Spleen (tissue), 11 donors: ENCODE results near the gene BFSP1. TPM values are rescaled to one million over a fixed set of nuclear protein-coding genes. Genes with fewer than 3 reads are reported as not detected.

Source experiments
- DNase-seq: peaks from one replicate; pipeline ENCODE4 v3.0.0-alpha.2; 2020
- H3K27ac ChIP-seq, 8 donors: fragments of 200-600 bp; sonication (generic) in 7 of 8; 1 replicate in 4 of 8; 2 replicates in 4 of 8; pipeline versions ENCODE4 v1.5.0 to v1.8.0; 2016 to 2021; ENCODE audit warnings: inconsistent platforms in 4 of 8, mild to moderate bottlenecking in 4 of 8, moderate library complexity in 1 of 8
- H3K27me3 ChIP-seq, 7 donors: fragments of 200-600 bp; sonication (generic) in 6 of 7; replicated peaks in 1 of 7; 1 replicate in 4 of 7; 2 replicates in 3 of 7; pipeline versions ENCODE4 v1.5.0 to v1.8.0; 2016 to 2021; ENCODE audit warnings: inconsistent platforms in 3 of 7, mild to moderate bottlenecking in 1 of 7
- H3K36me3 ChIP-seq, 6 donors: fragments of 200-600 bp; sonication (generic) in 5 of 6; 1 replicate in 4 of 6; 2 replicates in 2 of 6; pipeline versions ENCODE4 v1.5.0 to v1.8.0; 2016 to 2021; ENCODE audit warnings: inconsistent platforms in 2 of 6
- H3K4me1 ChIP-seq, 6 donors: fragments of 200-600 bp; sonication (generic) in 5 of 6; 1 replicate in 3 of 6; 2 replicates in 3 of 6; pipeline versions ENCODE4 v1.5.0 to v1.8.0; 2016 to 2021; ENCODE audit warnings: inconsistent platforms in 3 of 6
- H3K4me3 ChIP-seq, 8 donors: fragments of 200-600 bp; sonication (generic) in 7 of 8; 1 replicate in 4 of 8; 2 replicates in 4 of 8; pipeline versions ENCODE4 v1.5.0 to v1.8.0; 2016 to 2021; ENCODE audit warnings: inconsistent platforms in 4 of 8, mild to moderate bottlenecking in 4 of 8, moderate library complexity in 2 of 8
- H3K9me3 ChIP-seq, 8 donors: fragments of 200-600 bp; sonication (generic) in 7 of 8; 1 replicate in 4 of 8; 2 replicates in 4 of 8; pipeline versions ENCODE4 v1.5.0 to v1.8.0; 2016 to 2021; ENCODE audit warnings: inconsistent platforms in 4 of 8
- POLR2A ChIP-seq, 3 donors: fragments of 450-650 bp; IDR thresholded peaks; one replicate each; pipeline ENCODE4 v1.5.1; 2017; ENCODE audit warnings: antibody characterized with exemption in 3 of 3, mild to moderate bottlenecking in 1 of 3
- POLR2AphosphoS5 ChIP-seq, 3 donors: sonication (generic); formaldehyde crosslinking; IDR thresholded peaks; one replicate each; pipeline ENCODE4 v1.5.1; 2017; ENCODE audit warnings: antibody characterized with exemption in 3 of 3
- WGBS, 5 donors: extraction: QIAGEN DNeasy Blood & Tissue Kit in 3 of 5; methylation state at CpG; one replicate each; pipeline versions ENCODE4 v1.1.5 to v1.1.7; 2013 to 2018; 5-methylcytosine and 5-hydroxymethylcytosine counted together
- intact Hi-C: fragments of 100-400 bp; cut with DNase I; formaldehyde crosslinking; loops from one replicate; pipeline ENCODE4 v1.15.0; 2023; ENCODE audit warnings: low total_unique reads
- polyA plus RNA-seq, 3 donors: library from polyadenylated mRNA; stranded (reverse); fragments of 200-250 nt; gene quantifications; one replicate each; pipeline ENCODE4 v1.2.1, GENCODE V29; 2013
- total RNA-seq, 7 donors: library from RNA; depleted of rRNA in 3 of 7; stranded (reverse); fragments of >200 nt in 3 of 7; fragmentation: NEBNext Ultra II Directional in 4 of 7; extraction: Animal tissue kit (Norgen Biotek cat#: 25700) in 4 of 7; gene quantifications; one replicate each; pipeline versions ENCODE4 v1.1.0 to v1.2.1, GENCODE V29; 2016 to 2021
- TF ChIP-seq, protein P1 (sequence below), 11 experiments: fragments of 200-600 bp in 7 of 11; fragments of 450-650 bp in 4 of 11; sonication (generic) in 4 of 11; IDR thresholded peaks in 8 of 11; conservative IDR thresholded peaks in 3 of 11; 1 replicate in 7 of 11; 2 replicates in 4 of 11; pipeline versions ENCODE4 v1.4.0 to v1.8.0; 2016 to 2021; ENCODE audit warnings: antibody characterized with exemption in 11 of 11, inconsistent platforms in 4 of 11, mild to moderate bottlenecking in 1 of 11
- donor health status: healthy with polysubstance abuse.
- donor health status: DM: no; HTN: no; CAD: no; lungs with moderate emphysema.
- donor health status: DM: no; HTN: no; CAD: no.
- donor health status: Bipolar disorder and iron deficiency.
- donor health status: healthy.
- donor health status: DM: no; HTN: no; CAD: no.
- donor health status: DM: yes; HTN: yes; CAD: no.

BFSP1 gene
- total and polyA plus RNA-seq, 10 donors = 0.13 to 0.86 (median 0.41) TPM

DNA sequence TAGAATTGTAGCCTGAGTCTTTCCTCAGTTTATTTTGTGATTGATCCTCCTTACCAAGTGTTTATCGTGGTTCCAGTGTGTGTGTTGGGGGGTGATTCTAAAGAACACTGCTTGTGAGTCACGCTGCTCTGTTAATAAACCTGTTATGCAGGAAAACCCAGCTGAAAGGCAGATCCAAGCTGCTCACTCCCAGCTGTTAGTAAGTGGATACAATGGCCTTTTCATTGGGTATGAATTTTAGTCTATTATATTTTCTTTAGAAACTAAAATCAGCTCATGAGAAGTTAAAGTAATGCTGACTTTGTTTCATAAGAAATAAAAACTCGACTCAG lies 26.5 kb upstream of the BFSP1 start:
- peaks cover 0 to 10% (median 4%) of the 10 kb centered on the region in 6 donors for H3K4me1 ChIP-seq
- H3K27ac ChIP-seq = peak overlapping the region in 3 of 8 donors; percentile 46 to 65 (median 55)
- 78 to 96% (median 85%) methylated on average over 3 of the region's 3 CpGs for WGBS, 5 donors
- no peak overlapping the region for H3K4me3 ChIP-seq
- TF ChIP-seq, protein P1, sequence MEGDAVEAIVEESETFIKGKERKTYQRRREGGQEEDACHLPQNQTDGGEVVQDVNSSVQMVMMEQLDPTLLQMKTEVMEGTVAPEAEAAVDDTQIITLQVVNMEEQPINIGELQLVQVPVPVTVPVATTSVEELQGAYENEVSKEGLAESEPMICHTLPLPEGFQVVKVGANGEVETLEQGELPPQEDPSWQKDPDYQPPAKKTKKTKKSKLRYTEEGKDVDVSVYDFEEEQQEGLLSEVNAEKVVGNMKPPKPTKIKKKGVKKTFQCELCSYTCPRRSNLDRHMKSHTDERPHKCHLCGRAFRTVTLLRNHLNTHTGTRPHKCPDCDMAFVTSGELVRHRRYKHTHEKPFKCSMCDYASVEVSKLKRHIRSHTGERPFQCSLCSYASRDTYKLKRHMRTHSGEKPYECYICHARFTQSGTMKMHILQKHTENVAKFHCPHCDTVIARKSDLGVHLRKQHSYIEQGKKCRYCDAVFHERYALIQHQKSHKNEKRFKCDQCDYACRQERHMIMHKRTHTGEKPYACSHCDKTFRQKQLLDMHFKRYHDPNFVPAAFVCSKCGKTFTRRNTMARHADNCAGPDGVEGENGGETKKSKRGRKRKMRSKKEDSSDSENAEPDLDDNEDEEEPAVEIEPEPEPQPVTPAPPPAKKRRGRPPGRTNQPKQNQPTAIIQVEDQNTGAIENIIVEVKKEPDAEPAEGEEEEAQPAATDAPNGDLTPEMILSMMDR (IDR thresholded peaks at IDR 0.05 in 8 of 11, conservative IDR thresholded peaks at IDR 0.05 in 3 of 11) = no peak
- intact Hi-C loops = no loop called here
- H3K27me3 ChIP-seq = no peaks in the 10 kb centered on the region
- H3K9me3 ChIP-seq = no peaks in the 10 kb centered on the region
- no peaks in the 10 kb centered on the region for H3K36me3 ChIP-seq
- no peak for DNase-seq

- intact Hi-C loops = no loop called here
- Histone ChIP-seq H3K27ac (peak overlapping the region in 2 of 8 donors; percentile 55 to 65), H3K4me1 (peaks cover 0 to 10% (median 4%) of the 10 kb centered on the region in 6 donors), H3K27me3 (no peaks in the 10 kb centered on the region), H3K9me3 (no peaks in the 10 kb centered on the region), H3K36me3 (no peaks in the 10 kb centered on the region), H3K4me3 (no peak overlapping the region)
- 74 to 91% (median 88%) methylated on average over 11 of the region's 11 CpGs for WGBS, 5 donors
- DNase-seq = no peak
- TF ChIP-seq POLR2AphosphoS5 (IDR thresholded peaks at IDR 0.05) = no peak
- TF ChIP-seq, protein P1 (IDR thresholded peaks at IDR 0.05 in 8 of 11, conservative IDR thresholded peaks at IDR 0.05 in 3 of 11) = no peak
Measured at GRCh38 chr20:17556837-17557674, 25.9 kb upstream of the BFSP1 start.

GRCh38 chr20:17555106-17555505 lies 23.9 kb upstream of the BFSP1 start:
- Histone ChIP-seq H3K4me3 (no peak overlapping the region), H3K4me1 (peaks cover 0 to 10% (median 4%) of the 10 kb centered on the region in 6 donors), H3K9me3 (no peaks in the 10 kb centered on the region), H3K36me3 (no peaks in the 10 kb centered on the region), H3K27ac (no peak overlapping the region), H3K27me3 (no peaks in the 10 kb centered on the region)
- DNase-seq = no peak
- intact Hi-C loops = no loop called here
- TF ChIP-seq POLR2AphosphoS5 (IDR thresholded peaks at IDR 0.05) = no peak
- TF ChIP-seq, protein P1 (IDR thresholded peaks at IDR 0.05 in 8 of 11, conservative IDR thresholded peaks at IDR 0.05 in 3 of 11) = no peak
- no peak for TF ChIP-seq POLR2A (IDR thresholded peaks at IDR 0.05)
- 91 to 100% (median 98%) methylated on average over 3 of the region's 3 CpGs for WGBS, 5 donors

DNA sequence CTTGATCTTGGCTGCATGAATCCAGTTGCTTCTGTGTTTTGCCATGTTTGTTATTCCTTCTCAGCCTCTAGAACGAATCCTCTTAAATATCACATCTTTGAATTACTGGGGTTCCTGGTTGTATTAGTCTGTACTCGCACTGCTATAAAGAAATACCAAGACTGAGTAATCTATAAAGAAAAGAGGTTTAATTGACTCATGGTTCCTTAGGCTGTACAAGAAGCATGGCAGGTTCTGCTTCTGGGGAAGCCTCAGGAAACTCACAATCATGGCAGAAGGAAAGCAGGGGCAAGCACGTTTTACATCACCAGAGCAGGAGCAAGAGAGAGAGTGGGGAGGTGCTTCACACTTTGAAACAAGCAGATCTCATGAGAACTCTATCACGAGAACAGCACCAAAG lies 18.0 kb upstream of the BFSP1 start:
- H3K4me3 ChIP-seq = no peak overlapping the region
- no peaks in the 10 kb centered on the region for H3K36me3 ChIP-seq
- DNase-seq = no peak
- no peak overlapping the region for H3K27ac ChIP-seq
- 78 to 84% (median 81%) methylated on average over 4 of the region's 4 CpGs for WGBS, 5 donors
- no peaks in the 10 kb centered on the region for H3K9me3 ChIP-seq
- no peaks in the 10 kb centered on the region for H3K4me1 ChIP-seq
- no peak for TF ChIP-seq POLR2AphosphoS5 (IDR thresholded peaks at IDR 0.05)
- TF ChIP-seq POLR2A (IDR thresholded peaks at IDR 0.05) = no peak
- TF ChIP-seq, protein P1 (IDR thresholded peaks at IDR 0.05 in 8 of 11, conservative IDR thresholded peaks at IDR 0.05 in 3 of 11) = no peak
- intact Hi-C loops = no loop called here
- no peaks in the 10 kb centered on the region for H3K27me3 ChIP-seq
